Ovary (tissue), 3 donors: ENCODE data around the gene GNB1.

Source experiments
- CTCF ChIP-seq, 3 donors: fragments of 450-650 bp in 2 of 3; fragments of 200-600 bp in 1 of 3; IDR thresholded peaks; one replicate each; pipeline versions ENCODE4 v1.5.1 to v1.8.0; 2016 to 2022; ENCODE audit warnings: antibody characterized with exemption in 3 of 3, mild to moderate bottlenecking in 1 of 3
- POLR2A ChIP-seq: fragments of 450-650 bp; IDR thresholded peaks from one replicate; pipeline ENCODE4 v1.6.1; 2017; ENCODE audit warnings: antibody characterized with exemption, mild to moderate bottlenecking, moderate library complexity
- donor health status: DM: no; HTN: no; CAD: no.

- no peak for TF ChIP-seq POLR2A
- no peak for TF ChIP-seq CTCF (IDR thresholded peaks at IDR 0.05)
These were observed 91.2 kb downstream of the GNB1 start for GRCh38 chr1:1799716-1800115.
